Measurements from ENCODE around the gene PMEPA1. TPM values are rescaled to one million over a fixed set of nuclear protein-coding genes. Genes with fewer than 3 reads are reported as not detected.

Gene PMEPA1
- total and polyA plus RNA-seq, 2 experiments from 2014 or later = 6.1 to 11.8 TPM

- TF ChIP-seq EZH2phosphoT487 (IDR thresholded peaks at IDR 0.05; ENCODE audit: insufficient read depth, low read depth) = no peak
- no peak for TF ChIP-seq EZH2 (IDR thresholded peaks at IDR 0.05; ENCODE audit: insufficient read depth, poor library complexity, severe bottlenecking)
- Histone ChIP-seq H3K79me2 (ENCODE audit: insufficient read depth) (no peaks in the 10 kb centered on the region), H3F3A (ENCODE audit: insufficient read depth) (no peaks in the 10 kb centered on the region), H2AFZ (no peak overlapping the region), H3K9me2 (ENCODE audit: insufficient read depth) (no peaks in the 10 kb centered on the region), H3K4me3 (no peak overlapping the region), H3K4me2 (ENCODE audit: unreplicated experiment) (no peak overlapping the region), H3K4me1 (ENCODE audit: insufficient read depth) (peaks cover 7% of the 10 kb centered on the region; the same call in 1 of the 2 replicates), H3K9me3 (ENCODE audit: low read depth) (no peaks in the 10 kb centered on the region), H3K27ac (no peak overlapping the region), H3K27me3 (replicated peaks; ENCODE audit: insufficient read depth) (no peaks in the 10 kb centered on the region), H4K20me1 (ENCODE audit: insufficient read depth) (no peaks in the 10 kb centered on the region), H3K9ac (no peak overlapping the region), H3K36me3 (ENCODE audit: low read depth) (no peaks in the 10 kb centered on the region)
- in situ Hi-C loops (cut with MboI) = no loop called here
- no peak for DNase-seq
- WGBS, 2 experiments (ENCODE audit: low coverage in 1 of 2, low lambda C conversion rate in 2 of 2, missing lambda C conversion rate in 2 of 2) = 94 to 98% methylated on average over 10 to 11 of the region's 11 CpGs
Observed at GRCh38 chr20:57620999-57621398, 88.8 kb downstream of the PMEPA1 start.

GRCh38 chr20:57620274-57620990, 89.4 kb downstream of the PMEPA1 start, which contains the start of gene ZBP1:
Gene ZBP1 (minus strand): TSS chr20:57620426. CDS start chr20:57620295, 131 bp downstream.
- Histone ChIP-seq H3K79me2 (ENCODE audit: insufficient read depth) (no peaks in the 10 kb centered on the region), H3K4me2 (ENCODE audit: unreplicated experiment) (no peak within 1 kb of the TSS), H3K36me3 (ENCODE audit: low read depth) (no peaks in the 10 kb centered on the region), H3K27ac (no peak within 1 kb of the TSS), H3K9me2 (ENCODE audit: insufficient read depth) (no peaks in the 10 kb centered on the region), H3K4me3 (no peak within 1 kb of the TSS), H3K9ac (no peak within 1 kb of the TSS), H3K27me3 (replicated peaks; ENCODE audit: insufficient read depth) (no peaks in the 10 kb centered on the region), H3F3A (ENCODE audit: insufficient read depth) (no peaks in the 10 kb centered on the region), H4K20me1 (ENCODE audit: insufficient read depth) (no peaks in the 10 kb centered on the region), H2AFZ (no peak within 1 kb of the TSS), H3K9me3 (ENCODE audit: low read depth) (no peaks in the 10 kb centered on the region), H3K4me1 (ENCODE audit: insufficient read depth) (peaks cover 7% of the 10 kb centered on the region; the same call in 1 of the 2 replicates)
- WGBS, 2 experiments (ENCODE audit: low coverage in 1 of 2, low lambda C conversion rate in 2 of 2, missing lambda C conversion rate in 2 of 2) = 86% methylated on average over 18 of the region's 18 CpGs
- TF ChIP-seq EZH2phosphoT487 (IDR thresholded peaks at IDR 0.05; ENCODE audit: insufficient read depth, low read depth) (no peak), EZH2 (IDR thresholded peaks at IDR 0.05; ENCODE audit: insufficient read depth, poor library complexity, severe bottlenecking) (no peak)
- DNase-seq = no peak
- in situ Hi-C loops (cut with MboI) = no loop called here

GRCh38 chr20:57619051-57619831, 90.6 kb downstream of the PMEPA1 start:
- TF ChIP-seq EZH2phosphoT487 (IDR thresholded peaks at IDR 0.05; ENCODE audit: insufficient read depth, low read depth) = no peak
- Histone ChIP-seq H3K9me3 (ENCODE audit: low read depth) (no peaks in the 10 kb centered on the region), H3K36me3 (ENCODE audit: low read depth) (no peaks in the 10 kb centered on the region), H3F3A (ENCODE audit: insufficient read depth) (no peaks in the 10 kb centered on the region), H3K9ac (no peak overlapping the region), H3K4me1 (ENCODE audit: insufficient read depth) (peaks cover 7% of the 10 kb centered on the region; the same call in 1 of the 2 replicates), H3K27me3 (replicated peaks; ENCODE audit: insufficient read depth) (no peaks in the 10 kb centered on the region), H3K27ac (no peak overlapping the region), H4K20me1 (ENCODE audit: insufficient read depth) (no peaks in the 10 kb centered on the region), H2AFZ (no peak overlapping the region), H3K4me3 (no peak overlapping the region), H3K9me2 (ENCODE audit: insufficient read depth) (no peaks in the 10 kb centered on the region), H3K4me2 (ENCODE audit: unreplicated experiment) (no peak overlapping the region), H3K79me2 (ENCODE audit: insufficient read depth) (no peaks in the 10 kb centered on the region)
- in situ Hi-C loops (cut with MboI) = no loop called here
- DNase-seq = no peak
- WGBS, 2 experiments (ENCODE audit: low coverage in 1 of 2, low lambda C conversion rate in 2 of 2, missing lambda C conversion rate in 2 of 2) = 79 to 82% methylated on average over 19 of the region's 19 CpGs

- H3K36me3 ChIP-seq (ENCODE audit: low read depth) = no peaks in the 10 kb centered on the region
- H3F3A ChIP-seq (ENCODE audit: insufficient read depth) = no peaks in the 10 kb centered on the region
- peaks cover 7% of the 10 kb centered on the region; the same call in 1 of the 2 replicates for H3K4me1 ChIP-seq (ENCODE audit: insufficient read depth)
- H3K4me3 ChIP-seq = no peak overlapping the region
- no peak overlapping the region for H3K9ac ChIP-seq
- no peak overlapping the region for H2AFZ ChIP-seq
- H3K9me3 ChIP-seq (ENCODE audit: low read depth) = no peaks in the 10 kb centered on the region
- no peak for DNase-seq
- H3K79me2 ChIP-seq (ENCODE audit: insufficient read depth) = no peaks in the 10 kb centered on the region
- no peaks in the 10 kb centered on the region for H3K27me3 ChIP-seq (replicated peaks; ENCODE audit: insufficient read depth)
- H3K4me2 ChIP-seq (ENCODE audit: unreplicated experiment) = no peak overlapping the region
- in situ Hi-C loops (cut with MboI) = no loop called here
- H3K27ac ChIP-seq = no peak overlapping the region
- 83 to 85% methylated on average over 6 of the region's 6 CpGs for WGBS, 2 experiments (ENCODE audit: low coverage in 1 of 2, low lambda C conversion rate in 2 of 2, missing lambda C conversion rate in 2 of 2)
- TF ChIP-seq EZH2 (IDR thresholded peaks at IDR 0.05; ENCODE audit: insufficient read depth, poor library complexity, severe bottlenecking) (no peak), EZH2phosphoT487 (IDR thresholded peaks at IDR 0.05; ENCODE audit: insufficient read depth, low read depth) (no peak)
- no peaks in the 10 kb centered on the region for H4K20me1 ChIP-seq (ENCODE audit: insufficient read depth)
- no peaks in the 10 kb centered on the region for H3K9me2 ChIP-seq (ENCODE audit: insufficient read depth)
Observed at GRCh38 chr20:57618764-57619050, 91.1 kb downstream of the PMEPA1 start.
